Parathyroid adenoma (tissue), 2 donors: ENCODE measurements around the gene HIC1.

Experiments used
- H2AFZ ChIP-seq: fragments of 300-600 bp; sonication (generic); one replicate; pipeline ENCODE4 v1.7.0; 2017; ENCODE audit warnings: antibody characterized with exemption, mild to moderate bottlenecking
- H3K27ac ChIP-seq: fragments of 300-600 bp; sonication (generic); one replicate; pipeline ENCODE4 v1.7.0; 2017
- H3K27me3 ChIP-seq: fragments of 300-600 bp; sonication (generic); one replicate; pipeline ENCODE4 v1.7.0; 2017; ENCODE audit warnings: low read length; ENCODE audit not compliant: control insufficient read depth, insufficient read depth
- H3K36me3 ChIP-seq: fragments of 300-600 bp; sonication (generic); one replicate; pipeline ENCODE4 v1.7.0; 2017; ENCODE audit warnings: low read length; ENCODE audit not compliant: control insufficient read depth, insufficient read depth
- H3K4me1 ChIP-seq: fragments of 300-600 bp; sonication (generic); one replicate; pipeline ENCODE4 v1.7.0; 2017; ENCODE audit warnings: control low read depth
- H3K4me2 ChIP-seq: fragments of 300-600 bp; sonication (generic); one replicate; pipeline ENCODE4 v1.7.0; 2017; ENCODE audit warnings: low read length
- H3K4me3 ChIP-seq: fragments of 300-600 bp; sonication (generic); one replicate; pipeline ENCODE4 v1.7.0; 2017; ENCODE audit warnings: low read depth, low read length
- H3K79me2 ChIP-seq: fragments of 300-600 bp; sonication (generic); one replicate; pipeline ENCODE4 v1.7.0; 2017; ENCODE audit warnings: control low read depth
- H3K9ac ChIP-seq: fragments of 300-600 bp; sonication (generic); one replicate; pipeline ENCODE4 v1.7.0; 2017; ENCODE audit warnings: mild to moderate bottlenecking
- H3K9me3 ChIP-seq: fragments of 300-600 bp; sonication (generic); one replicate; pipeline ENCODE4 v1.7.0; 2017; ENCODE audit warnings: low read length; ENCODE audit not compliant: control insufficient read depth
- TF ChIP-seq, protein P1 (sequence below): fragments of 300-600 bp; sonication (generic); IDR thresholded peaks from one replicate; pipeline ENCODE4 v1.7.0; 2017; ENCODE audit warnings: antibody characterized with exemption, mild to moderate bottlenecking
- donor health status: primary hyperparathyroidism.

The HIC1 gene

DNA sequence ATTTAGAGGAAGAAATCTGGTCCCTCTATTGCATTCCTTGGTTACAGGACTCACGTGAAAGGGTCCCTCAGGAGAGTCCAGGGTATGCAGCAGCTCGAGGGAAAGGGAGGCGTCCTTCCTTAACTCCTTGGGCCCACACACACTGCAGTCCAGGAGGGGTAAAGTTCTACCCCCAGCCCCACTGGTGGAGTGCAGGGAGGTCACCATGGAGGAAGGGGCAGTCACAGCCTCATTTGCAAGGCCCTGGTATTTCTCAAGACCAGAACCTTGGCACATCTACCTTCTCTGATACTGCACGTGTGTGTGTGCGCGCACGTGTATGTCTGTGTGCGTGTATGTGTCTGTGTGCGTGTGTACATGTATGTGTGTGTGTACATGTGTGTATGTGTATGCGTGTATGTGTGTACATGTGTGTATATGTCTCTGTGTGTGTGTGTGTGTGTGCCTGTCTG lies 11.1 kb downstream of the HIC1 start:
- no peaks in the 10 kb centered on the region for H3K9me3 ChIP-seq

GRCh38 chr17:2067048-2067561 lies 12.2 kb downstream of the HIC1 start:
- H3K27me3 ChIP-seq, result no peaks in the 10 kb centered on the region
- no peak overlapping the region for H3K9ac ChIP-seq
- no peak overlapping the region for H3K4me3 ChIP-seq
- H3K79me2 ChIP-seq, result no peaks in the 10 kb centered on the region
- no peak overlapping the region for H3K4me2 ChIP-seq
- TF ChIP-seq, protein P1, sequence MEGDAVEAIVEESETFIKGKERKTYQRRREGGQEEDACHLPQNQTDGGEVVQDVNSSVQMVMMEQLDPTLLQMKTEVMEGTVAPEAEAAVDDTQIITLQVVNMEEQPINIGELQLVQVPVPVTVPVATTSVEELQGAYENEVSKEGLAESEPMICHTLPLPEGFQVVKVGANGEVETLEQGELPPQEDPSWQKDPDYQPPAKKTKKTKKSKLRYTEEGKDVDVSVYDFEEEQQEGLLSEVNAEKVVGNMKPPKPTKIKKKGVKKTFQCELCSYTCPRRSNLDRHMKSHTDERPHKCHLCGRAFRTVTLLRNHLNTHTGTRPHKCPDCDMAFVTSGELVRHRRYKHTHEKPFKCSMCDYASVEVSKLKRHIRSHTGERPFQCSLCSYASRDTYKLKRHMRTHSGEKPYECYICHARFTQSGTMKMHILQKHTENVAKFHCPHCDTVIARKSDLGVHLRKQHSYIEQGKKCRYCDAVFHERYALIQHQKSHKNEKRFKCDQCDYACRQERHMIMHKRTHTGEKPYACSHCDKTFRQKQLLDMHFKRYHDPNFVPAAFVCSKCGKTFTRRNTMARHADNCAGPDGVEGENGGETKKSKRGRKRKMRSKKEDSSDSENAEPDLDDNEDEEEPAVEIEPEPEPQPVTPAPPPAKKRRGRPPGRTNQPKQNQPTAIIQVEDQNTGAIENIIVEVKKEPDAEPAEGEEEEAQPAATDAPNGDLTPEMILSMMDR, result no peak
- H3K9me3 ChIP-seq, result no peaks in the 10 kb centered on the region
- H2AFZ ChIP-seq, result no peak overlapping the region
- peak overlapping the region; percentile 55 for H3K27ac ChIP-seq
- H3K4me1 ChIP-seq, result peaks cover 5% of the 10 kb centered on the region
- H3K36me3 ChIP-seq, result no peaks in the 10 kb centered on the region

More for the DNA sequence above, 11.1 kb downstream of the HIC1 start:
- Histone ChIP-seq H3K4me3 (no peak overlapping the region), H3K4me1 (peaks cover 3% of the 10 kb centered on the region), H3K79me2 (no peaks in the 10 kb centered on the region), H3K27me3 (no peaks in the 10 kb centered on the region), H3K36me3 (no peaks in the 10 kb centered on the region), H2AFZ (no peak overlapping the region), H3K4me2 (no peak overlapping the region), H3K9ac (no peak overlapping the region), H3K27ac (no peak overlapping the region)
- TF ChIP-seq, protein P1, result no peak

DNA sequence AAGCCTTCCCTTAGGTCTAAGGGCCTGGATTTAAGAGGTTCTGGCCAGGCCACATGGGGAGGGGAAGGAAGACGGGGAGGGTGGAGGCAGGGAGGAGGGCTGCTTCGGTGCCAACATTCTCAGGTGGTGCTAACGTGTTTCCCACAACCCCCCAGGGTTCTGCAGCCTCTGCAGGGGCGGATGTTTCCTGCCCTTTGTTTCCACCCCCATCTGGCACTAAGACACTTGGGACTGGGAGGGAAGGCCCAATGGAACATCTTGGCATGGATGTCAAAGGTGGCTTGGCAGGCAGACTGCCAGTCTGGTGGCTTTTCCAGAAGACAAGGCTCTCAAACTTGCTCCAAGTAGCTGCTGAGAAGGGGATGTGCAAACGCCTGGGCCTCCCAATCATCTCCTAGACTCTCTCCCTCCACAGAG lies 12.7 kb downstream of the HIC1 start:
- H3K36me3 ChIP-seq, result no peaks in the 10 kb centered on the region
- no peaks in the 10 kb centered on the region for H3K27me3 ChIP-seq
- H3K27ac ChIP-seq, result peak overlapping the region; percentile 55
- H3K4me3 ChIP-seq, result no peak overlapping the region
- H3K4me2 ChIP-seq, result no peak overlapping the region
- no peaks in the 10 kb centered on the region for H3K79me2 ChIP-seq
- H2AFZ ChIP-seq, result no peak overlapping the region
- H3K9ac ChIP-seq, result no peak overlapping the region
- no peaks in the 10 kb centered on the region for H3K9me3 ChIP-seq
- H3K4me1 ChIP-seq, result peaks cover 5% of the 10 kb centered on the region
- TF ChIP-seq, protein P1, result no peak

DNA sequence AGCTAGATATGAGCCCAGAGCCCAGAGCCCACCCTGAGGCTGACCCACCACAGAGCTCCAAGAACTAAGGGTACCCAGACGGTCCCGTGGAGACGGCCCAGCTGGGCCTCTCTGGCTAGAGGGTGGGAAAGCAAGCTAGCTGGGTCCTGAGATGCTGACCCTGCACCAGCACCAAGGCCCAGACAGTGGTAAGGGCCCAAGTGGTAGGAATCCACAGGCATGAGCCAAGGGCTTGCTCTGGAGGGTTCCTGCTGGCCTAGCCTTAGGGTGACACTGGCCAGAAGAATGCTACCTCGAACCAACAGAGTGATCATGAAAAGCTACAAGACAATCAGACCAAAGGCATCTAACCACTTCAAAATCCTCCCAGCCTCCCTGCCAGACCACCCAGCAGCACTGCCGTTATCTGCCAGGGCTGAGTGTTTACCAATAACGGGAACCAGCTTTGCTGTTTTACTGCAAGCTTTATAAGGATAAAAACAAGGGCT lies 13.2 kb downstream of the HIC1 start:
- H2AFZ ChIP-seq, result no peak overlapping the region
- no peaks in the 10 kb centered on the region for H3K79me2 ChIP-seq
- no peaks in the 10 kb centered on the region for H3K27me3 ChIP-seq
- H3K9me3 ChIP-seq, result no peaks in the 10 kb centered on the region
- no peak overlapping the region for H3K4me3 ChIP-seq
- no peak overlapping the region for H3K4me2 ChIP-seq
- no peak overlapping the region for H3K9ac ChIP-seq
- TF ChIP-seq, protein P1, result no peak
- H3K27ac ChIP-seq, result no peak overlapping the region
- H3K36me3 ChIP-seq, result no peaks in the 10 kb centered on the region
- peaks cover 5% of the 10 kb centered on the region for H3K4me1 ChIP-seq

GRCh38 chr17:2068519-2069051 lies 13.7 kb downstream of the HIC1 start:
- Histone ChIP-seq H3K27me3 (no peaks in the 10 kb centered on the region), H3K36me3 (no peaks in the 10 kb centered on the region), H3K4me1 (peaks cover 5% of the 10 kb centered on the region), H3K4me2 (no peak overlapping the region), H3K79me2 (no peaks in the 10 kb centered on the region), H2AFZ (no peak overlapping the region), H3K4me3 (no peak overlapping the region), H3K27ac (peak overlapping the region; percentile 29), H3K9me3 (no peaks in the 10 kb centered on the region), H3K9ac (no peak overlapping the region)
- TF ChIP-seq, protein P1, result no peak
